H1 (cell line): Measurements from ENCODE around the gene ETV2.
"Not testable (repeated sequence)": the region's sequence is repeated elsewhere in the genome, so short reads cannot be mapped to it uniquely, and the experiment has no call there.

Source experiments
- ATF2 ChIP-seq: IDR thresholded peaks from 2 replicates; pipeline ENCODE4 v1.6.1; 2012; ENCODE audit warnings: low read length, inconsistent platforms
- CTCF ChIP-seq, 3 experiments: IDR thresholded peaks; 1 replicate in 2 of 3; 2 replicates in 1 of 3; pipeline versions ENCODE4 v1.5.1 to v1.6.1; 2011; ENCODE audit warnings: low read length in 3 of 3, mild to moderate bottlenecking in 3 of 3, inconsistent platforms in 2 of 3, low read depth in 1 of 3, moderate library complexity in 1 of 3; ENCODE audit not compliant: insufficient read depth in 1 of 3; ENCODE audit errors: control extremely low read depth in 1 of 3
- EZH2 ChIP-seq: fragments of 200-600 bp; sonication (generic); IDR thresholded peaks from 2 replicates; pipeline ENCODE4 v1.7.1; 2012; ENCODE audit warnings: low read depth, mild to moderate bottlenecking, moderate library complexity, low read length, inconsistent platforms; ENCODE audit not compliant: severe bottlenecking
- MAFK ChIP-seq: IDR thresholded peaks from 2 replicates; pipeline ENCODE4 v1.6.1; 2012; ENCODE audit warnings: low read depth, mild to moderate bottlenecking, improper control_type of control experiment, low read length
- POLR2A ChIP-seq, 2 experiments: IDR thresholded peaks; 1 replicate in 1 of 2; 2 replicates in 1 of 2; pipeline ENCODE4 v1.6.1; 2011; ENCODE audit warnings: low read depth in 2 of 2, low read length in 2 of 2, mild to moderate bottlenecking in 2 of 2; ENCODE audit errors: control extremely low read depth in 1 of 2
- POLR2AphosphoS5 ChIP-seq: IDR thresholded peaks from 2 replicates; pipeline ENCODE4 v1.6.1; 2011; ENCODE audit warnings: low read depth, low read length
- RXRA ChIP-seq: IDR thresholded peaks from 2 replicates; pipeline ENCODE4 v1.6.1; 2011; ENCODE audit warnings: low read depth, mild to moderate bottlenecking, low read length, moderate library complexity; ENCODE audit not compliant: insufficient read depth
- SP1 ChIP-seq: IDR thresholded peaks from 2 replicates; pipeline ENCODE4 v1.6.1; 2011; ENCODE audit warnings: low read depth, low read length
- TAF1 ChIP-seq: IDR thresholded peaks from 2 replicates; pipeline ENCODE4 v1.6.1; 2011; ENCODE audit warnings: mild to moderate bottlenecking, low read depth, low read length
- TCF12 ChIP-seq: IDR thresholded peaks from 2 replicates; pipeline ENCODE4 v1.6.1; 2011; ENCODE audit warnings: low read depth, mild to moderate bottlenecking, low read length
- ZNF274 ChIP-seq: IDR thresholded peaks from 2 replicates; pipeline ENCODE4 v1.7.0; 2012; ENCODE audit warnings: low read length, borderline replicate concordance; ENCODE audit errors: extremely low read depth

DNA sequence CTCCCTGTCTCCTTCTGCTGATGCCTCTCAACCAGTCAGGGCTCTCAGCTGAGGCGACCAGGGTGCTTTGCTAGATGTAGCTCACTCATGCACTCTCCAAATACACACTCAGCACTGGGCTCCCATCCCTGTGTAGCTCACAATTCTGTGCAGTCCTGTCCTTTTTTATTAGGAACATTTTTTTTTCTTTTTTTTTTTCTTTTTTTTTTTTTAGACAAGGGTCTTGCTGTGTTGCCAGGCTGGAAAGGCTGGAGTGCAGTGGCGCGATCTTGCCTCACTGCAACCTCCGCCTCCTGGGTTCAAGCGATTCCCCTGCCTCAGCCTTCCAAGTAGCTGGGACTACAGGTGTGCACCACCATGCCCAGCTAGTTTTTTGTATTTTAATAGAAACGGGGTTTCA, 13.3 kb downstream of the ETV2 start:
- not testable (repeated sequence) for TF ChIP-seq TAF1; TCF12; CTCF (IDR thresholded peaks at IDR 0.05; ENCODE audit: control extremely low read depth in 1 of 3, insufficient read depth in 1 of 3, low read depth in 1 of 3, low read length in 3 of 3); POLR2A (IDR thresholded peaks at IDR 0.05; ENCODE audit: control extremely low read depth in 1 of 2, low read depth in 2 of 2, low read length in 2 of 2); RXRA; EZH2; MAFK; SP1; POLR2AphosphoS5; ZNF274; ATF2
